SJSA1 (cell line): ENCODE measurements around the gene SHLD3. TPM values are rescaled to one million over a fixed set of nuclear protein-coding genes. Genes with fewer than 3 reads are reported as not detected.
"Not testable (repeated sequence)": the region's sequence is repeated elsewhere in the genome, so short reads cannot be mapped to it uniquely, and the experiment has no call there.

ENCODE experiments used
- DNase-seq, 2 experiments: peaks; one replicate each; pipeline ENCODE4 v3.0.0-alpha.2; 2015 to 2020; ENCODE audit warnings: low spot score in 2 of 2, low read depth in 1 of 2
- H3K27ac ChIP-seq: fragments of 250-450 bp; sonication (Bioruptor Pico); 2 replicates; pipeline ENCODE4 v1.5.1; 2020; ENCODE audit warnings: mild to moderate bottlenecking, moderate library complexity
- H3K27me3 ChIP-seq: fragments of 250-450 bp; sonication (Bioruptor Pico); replicated peaks from 2 replicates; pipeline ENCODE4 v1.5.1; 2020; ENCODE audit warnings: mild to moderate bottlenecking, moderate library complexity
- H3K36me3 ChIP-seq: fragments of 250-450 bp; sonication (Bioruptor Pico); 2 replicates; pipeline ENCODE4 v1.5.1; 2020; ENCODE audit warnings: mild to moderate bottlenecking
- H3K4me1 ChIP-seq: fragments of 250-450 bp; sonication (Bioruptor Pico); replicated peaks from 2 replicates; pipeline ENCODE4 v1.6.1; 2021; ENCODE audit warnings: mild to moderate bottlenecking
- H3K4me3 ChIP-seq: fragments of 250-450 bp; sonication (Bioruptor Pico); 2 replicates; pipeline ENCODE4 v1.5.1; 2020; ENCODE audit warnings: mild to moderate bottlenecking
- H3K9me3 ChIP-seq: fragments of 250-450 bp; sonication (Bioruptor Pico); replicated peaks from 2 replicates; pipeline ENCODE4 v1.5.1; 2020; ENCODE audit warnings: mild to moderate bottlenecking
- total RNA-seq: library from RNA; depleted of rRNA; stranded (reverse); fragments of >200 nt; shearing (Covaris generic); gene quantifications from 2 replicates; pipeline ENCODE4 v1.2.3, GENCODE V29; 2014; rRNA removed

The SHLD3 gene
- total RNA-seq, 1 experiment from 2014 or later, result 5.8 TPM

DNA sequence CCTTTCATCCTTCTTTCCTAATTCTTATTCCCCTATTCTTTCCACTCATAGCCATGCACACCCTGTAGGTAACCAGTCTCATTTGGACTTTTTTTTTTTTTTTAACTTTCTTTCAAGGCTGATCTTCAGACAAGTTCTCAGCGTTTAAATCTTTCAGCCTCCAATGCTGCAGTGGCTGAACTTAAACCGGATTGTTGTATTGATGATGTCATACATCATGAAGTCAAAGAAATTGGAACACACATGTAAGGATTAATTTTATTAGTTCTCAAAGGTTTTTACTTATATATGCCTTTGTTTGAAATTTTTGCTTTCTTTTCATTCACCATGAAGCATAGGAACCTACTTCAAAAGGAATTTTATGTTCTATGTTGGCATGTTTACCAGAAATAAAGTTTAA, 22.1 kb downstream of the SHLD3 start:
- Histone ChIP-seq H3K27me3 (no peaks in the 10 kb centered on the region), H3K4me3 (no peak overlapping the region), H3K9me3 (no peaks in the 10 kb centered on the region), H3K4me1 (no peaks in the 10 kb centered on the region), H3K36me3 (peaks cover 2% of the 10 kb centered on the region; the same call in 1 of the 2 replicates), H3K27ac (no peak overlapping the region)
- DNase-seq, result no peak

DNA sequence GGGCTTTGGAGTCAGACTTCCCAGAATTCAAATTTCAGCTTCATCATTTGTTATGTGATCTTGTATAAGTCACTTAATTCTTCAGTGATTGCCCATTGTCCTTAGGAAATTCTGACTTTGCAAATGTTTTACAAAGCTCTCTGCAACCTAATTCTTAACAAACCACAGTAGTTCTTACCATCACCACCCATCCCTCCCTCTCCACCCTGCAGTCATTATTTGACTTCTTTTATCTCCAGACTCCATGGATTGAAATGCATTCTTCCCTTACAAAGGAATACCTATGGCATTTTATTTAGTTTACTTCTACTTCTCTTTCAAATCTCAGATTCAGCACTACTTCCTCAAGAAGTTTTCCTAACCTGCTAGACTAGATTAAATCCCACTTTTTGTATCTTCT, 23.1 kb downstream of the SHLD3 start:
- Histone ChIP-seq H3K4me1 (no peaks in the 10 kb centered on the region), H3K27ac (no peak overlapping the region), H3K36me3 (peaks cover 2% of the 10 kb centered on the region; the same call in 1 of the 2 replicates), H3K27me3 (no peaks in the 10 kb centered on the region), H3K4me3 (no peak overlapping the region), H3K9me3 (no peaks in the 10 kb centered on the region)
- DNase-seq, result no peak

DNA sequence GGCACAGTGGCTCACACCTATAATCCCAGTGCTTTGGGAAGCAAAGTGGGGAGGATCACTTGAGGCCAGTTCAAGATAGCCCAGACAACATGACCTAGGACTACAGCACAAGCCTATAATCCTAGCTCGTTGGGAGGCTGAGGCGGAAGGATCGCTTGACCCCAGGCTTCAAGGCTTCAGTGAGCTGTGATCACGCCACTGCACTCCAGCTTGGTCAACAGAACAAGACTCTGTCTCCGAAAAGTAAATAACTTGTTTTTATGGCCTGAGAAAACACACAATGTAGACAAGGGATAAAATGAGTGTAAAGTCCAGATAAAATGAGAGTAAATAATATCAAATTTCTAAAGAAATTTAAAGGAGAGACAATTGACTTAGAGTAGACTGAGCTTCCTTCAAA, 26.3 kb downstream of the SHLD3 start:
- no peaks in the 10 kb centered on the region for H3K9me3 ChIP-seq
- H3K4me3 ChIP-seq, result no peak overlapping the region
- peaks cover 7% of the 10 kb centered on the region; the same call in 1 of the 2 replicates for H3K36me3 ChIP-seq
- no peak for DNase-seq
- H3K4me1 ChIP-seq, result no peaks in the 10 kb centered on the region
- H3K27ac ChIP-seq, result no peak overlapping the region
- no peaks in the 10 kb centered on the region for H3K27me3 ChIP-seq

DNA sequence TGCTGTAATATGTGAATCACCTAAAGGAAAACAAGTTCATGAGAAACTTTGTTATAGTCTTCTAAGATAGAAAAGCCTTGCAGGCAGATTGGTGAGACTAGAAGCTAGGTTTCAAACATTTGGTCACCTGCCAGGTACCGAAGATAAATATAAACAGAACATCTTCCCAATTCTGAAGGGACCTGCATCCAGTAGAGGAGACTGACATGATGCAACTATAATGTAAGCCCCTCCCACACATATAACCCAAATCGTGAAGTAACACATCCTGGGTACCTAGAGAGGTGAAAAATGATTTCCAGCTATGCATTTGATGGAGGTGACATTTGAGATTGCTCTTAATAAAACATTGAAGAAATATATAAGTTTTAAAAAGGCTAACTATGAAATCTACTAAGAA, 29.9 kb downstream of the SHLD3 start:
- Histone ChIP-seq H3K27ac (no peak overlapping the region), H3K27me3 (no peaks in the 10 kb centered on the region), H3K4me1 (no peaks in the 10 kb centered on the region), H3K9me3 (no peaks in the 10 kb centered on the region), H3K4me3 (no peak overlapping the region), H3K36me3 (peaks cover 11% of the 10 kb centered on the region; the same call in 1 of the 2 replicates)
- no peak for DNase-seq

DNA sequence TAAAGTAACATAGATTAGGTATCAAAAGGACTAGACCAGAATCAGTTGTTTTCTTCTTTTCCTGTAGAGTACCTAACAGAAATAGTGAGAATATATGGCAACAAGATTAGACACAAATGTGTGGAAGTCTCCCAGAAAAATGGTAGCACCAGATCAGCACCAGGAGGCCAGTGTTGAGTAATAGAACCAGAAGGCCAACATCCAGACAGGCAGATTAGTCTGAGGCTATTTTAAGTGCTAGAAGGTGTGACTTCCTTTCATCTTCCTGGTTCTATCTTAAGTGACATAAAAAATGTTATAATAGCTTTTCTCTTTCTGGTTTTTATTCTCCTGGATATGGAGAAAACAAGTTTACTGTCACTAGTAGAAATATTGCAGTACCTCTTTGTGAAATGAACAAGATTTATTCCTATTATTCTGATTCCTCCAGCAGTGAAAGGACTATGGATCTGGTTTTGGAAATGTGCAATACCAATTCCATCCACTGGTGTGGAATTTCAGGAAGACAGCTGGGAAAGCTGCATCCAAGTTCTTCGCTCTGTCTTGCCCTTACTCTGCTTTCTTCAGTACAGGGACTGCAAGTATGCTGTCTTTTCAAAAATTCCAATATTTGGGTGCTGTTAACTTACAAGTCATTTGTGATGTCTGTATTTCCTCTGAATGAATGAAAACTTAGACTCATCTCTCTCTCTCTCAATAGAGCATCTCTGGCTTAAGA, 39.1 kb downstream of the SHLD3 start:
- Histone ChIP-seq H3K36me3 (no peaks in the 10 kb centered on the region), H3K4me3 (no peak overlapping the region), H3K4me1 (no peaks in the 10 kb centered on the region), H3K9me3 (no peaks in the 10 kb centered on the region), H3K27me3 (no peaks in the 10 kb centered on the region), H3K27ac (no peak overlapping the region)
- DNase-seq, result peak in 1 of 2 experiments; percentile 11

DNA sequence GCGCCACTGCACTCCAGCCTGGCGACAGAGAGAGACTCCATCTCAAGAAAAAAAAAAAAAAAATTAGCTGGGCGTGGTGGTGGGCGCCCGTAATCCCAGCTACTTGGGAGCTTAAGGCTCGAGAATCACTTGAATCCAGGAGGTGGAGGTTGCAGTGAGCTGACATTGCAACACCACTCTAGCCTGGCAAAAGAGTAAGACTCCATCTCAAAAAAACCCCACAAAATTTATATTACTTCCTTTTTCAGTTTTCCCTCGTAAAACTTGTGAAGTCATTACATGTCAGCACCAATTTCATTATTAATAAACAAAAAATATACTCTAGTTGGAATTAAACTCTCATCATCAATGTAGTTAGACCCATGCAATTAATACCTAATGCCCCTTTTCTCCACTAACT, 43.9 kb downstream of the SHLD3 start:
- Histone ChIP-seq H3K27me3 (no peaks in the 10 kb centered on the region), H3K4me3 (no peak overlapping the region), H3K9me3 (no peaks in the 10 kb centered on the region), H3K27ac (no peak overlapping the region), H3K36me3 (peaks cover 8% of the 10 kb centered on the region), H3K4me1 (no peaks in the 10 kb centered on the region)
- no peak for DNase-seq

DNA sequence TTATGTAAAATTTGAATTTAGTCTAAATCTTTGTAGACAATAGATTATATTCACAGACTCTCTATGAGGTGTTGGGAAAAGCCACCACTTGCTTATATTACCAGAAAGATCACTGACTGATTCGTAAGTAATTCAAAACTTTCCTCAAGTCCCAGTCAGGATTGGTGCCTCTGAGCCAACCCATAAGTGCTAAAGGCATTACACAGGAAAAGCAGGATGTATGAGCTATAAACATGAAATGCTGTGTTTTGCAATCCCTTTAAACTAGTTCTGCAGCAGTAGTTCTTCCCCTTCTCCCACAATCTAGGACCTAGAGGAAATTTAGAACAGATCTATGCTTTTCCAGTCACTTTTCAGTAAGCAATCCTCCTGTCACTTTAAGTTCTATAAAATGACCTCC, 48.0 kb downstream of the SHLD3 start:
- H3K27me3 ChIP-seq, result no peaks in the 10 kb centered on the region
- H3K27ac ChIP-seq, result no peak overlapping the region
- H3K4me3 ChIP-seq, result no peak overlapping the region
- no peaks in the 10 kb centered on the region for H3K4me1 ChIP-seq
- DNase-seq, result no peak
- no peaks in the 10 kb centered on the region for H3K9me3 ChIP-seq
- H3K36me3 ChIP-seq, result peaks cover 17% of the 10 kb centered on the region

DNA sequence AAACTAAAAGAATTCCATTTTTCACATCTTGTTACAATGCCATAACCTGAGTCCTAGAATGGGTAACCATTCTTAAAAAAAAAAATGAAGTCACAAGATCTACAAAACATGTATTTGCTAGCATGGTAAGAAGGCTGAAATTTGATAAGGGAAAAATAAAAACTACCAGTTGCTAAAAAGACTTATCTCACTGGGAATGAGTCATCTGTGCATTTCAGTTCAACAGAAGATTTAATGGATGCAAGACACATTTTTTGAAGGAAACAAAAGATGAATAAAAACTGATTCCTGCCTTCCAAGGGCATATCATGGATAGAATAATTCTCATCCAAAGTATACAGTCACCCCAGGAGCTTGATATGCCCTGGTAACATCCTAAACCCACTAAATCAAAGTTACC, 49.9 kb downstream of the SHLD3 start:
- H3K36me3 ChIP-seq, result peaks cover 17% of the 10 kb centered on the region
- no peaks in the 10 kb centered on the region for H3K4me1 ChIP-seq
- H3K27ac ChIP-seq, result no peak overlapping the region
- no peaks in the 10 kb centered on the region for H3K27me3 ChIP-seq
- no peaks in the 10 kb centered on the region for H3K9me3 ChIP-seq
- DNase-seq, result no peak
- H3K4me3 ChIP-seq, result no peak overlapping the region

DNA sequence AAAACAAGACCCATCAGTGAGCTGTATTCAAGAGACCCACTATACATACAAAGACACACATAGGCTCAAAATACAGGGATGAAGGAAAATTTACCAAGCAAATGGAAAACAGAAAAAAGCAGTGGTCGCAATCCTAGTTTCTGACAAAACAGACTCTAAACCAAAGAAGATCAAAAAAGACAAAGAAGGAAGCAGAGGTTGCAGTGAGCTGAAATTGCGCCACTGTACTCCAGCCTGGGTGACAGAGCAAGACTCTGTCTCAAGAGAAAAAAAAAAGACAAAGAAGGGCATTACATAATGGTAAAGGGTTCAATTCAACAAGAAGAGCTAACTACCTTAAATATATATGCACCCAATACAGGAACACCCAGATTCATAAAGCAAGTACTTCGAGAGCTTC, 51.2 kb downstream of the SHLD3 start:
- H3K36me3 ChIP-seq, result peaks cover 13% of the 10 kb centered on the region
- H3K27me3 ChIP-seq, H3K27ac ChIP-seq, DNase-seq, H3K9me3 ChIP-seq, H3K4me1 ChIP-seq, H3K4me3 ChIP-seq: not testable (repeated sequence)

Other genes with a start within 250 kb of the SHLD3 start
- gene ADAMTS6, start 143.1 kb upstream of the SHLD3 start, total RNA-seq, result 3.5 and 4.1 TPM in 2 replicates
- 51.8 and 54.9 TPM in 2 replicates for gene CENPK, start 61.9 kb upstream of the SHLD3 start, total RNA-seq
- gene PPWD1, start 61.7 kb upstream of the SHLD3 start, total RNA-seq, result 35.7 and 44.4 TPM in 2 replicates
- gene TRIM23, start 694 bp upstream of the SHLD3 start, total RNA-seq, result 13.5 and 14.3 TPM in 2 replicates
- 19.9 and 40.2 TPM in 2 replicates for gene TRAPPC13, start within 50 bp of the SHLD3 start, total RNA-seq
- 12.2 and 14.3 TPM in 2 replicates for gene SGTB, start 97.1 kb downstream of the SHLD3 start, total RNA-seq
- 27.4 and 32.4 TPM in 2 replicates for gene NLN, start 97.2 kb downstream of the SHLD3 start, total RNA-seq